A673 (cell line): ENCODE data around the gene SSTR1. TPM values are rescaled to one million over a fixed set of nuclear protein-coding genes. Genes with fewer than 3 reads are reported as not detected.
"Not testable (repeated sequence)": the region's sequence is repeated elsewhere in the genome, so short reads cannot be mapped to it uniquely, and the experiment has no call there.

Experiments
- BruUV-seq: library from RNA; stranded (reverse); fragments of 400-500 nt; replicated peaks from 2 replicates; lab custom pipeline; 2021; lab: Mats Ljungman, UMichigan
- CTCF ChIA-PET: fragments of 300-600 bp; sonication (Branson Sonifier 250); formaldehyde crosslinking; loops from one replicate; lab custom pipeline; 2022; ENCODE audit warnings: antibody characterized with exemption; lab: Charles Lee
- POLR2A ChIA-PET: fragments of 300-600 bp; sonication (Branson Sonifier 250); formaldehyde crosslinking; loops from one replicate; lab custom pipeline; 2022; ENCODE audit warnings: antibody characterized with exemption; ENCODE audit not compliant: low non-redundant PET; lab: Charles Lee
- DNase-seq: peaks from one replicate; pipeline ENCODE4 v3.0.0-alpha.2; 2015; ENCODE audit warnings: low spot score
- H3K27ac ChIP-seq: fragments of 200-600 bp; sonication (generic); 2 replicates; pipeline ENCODE4 v1.5.1; 2016; ENCODE audit warnings: mixed run types, low read depth, mild to moderate bottlenecking, mixed read lengths, antibody characterized with exemption, low read length; ENCODE audit not compliant: poor library complexity, severe bottlenecking
- H3K27me3 ChIP-seq: fragments of 200-600 bp; sonication (generic); replicated peaks from 2 replicates; pipeline ENCODE4 v1.6.1; 2017; ENCODE audit warnings: mixed run types, low read depth, mild to moderate bottlenecking, mixed read lengths, antibody characterized with exemption, low read length; ENCODE audit not compliant: insufficient read depth, poor library complexity
- H3K36me3 ChIP-seq: fragments of 200-600 bp; sonication (generic); 2 replicates; pipeline ENCODE4 v1.6.1; 2016; ENCODE audit warnings: mixed run types, mild to moderate bottlenecking, mixed read lengths, antibody characterized with exemption, low read length; ENCODE audit not compliant: insufficient read depth, poor library complexity, severe bottlenecking
- H3K4me1 ChIP-seq: fragments of 200-600 bp; sonication (generic); 2 replicates; pipeline ENCODE4 v1.6.1; 2017; ENCODE audit warnings: mixed run types, mild to moderate bottlenecking, mixed read lengths, antibody characterized with exemption, low read length; ENCODE audit not compliant: insufficient read depth, poor library complexity, severe bottlenecking
- H3K4me3 ChIP-seq: fragments of 200-600 bp; sonication (generic); 2 replicates; pipeline ENCODE4 v1.5.1; 2016; ENCODE audit warnings: low read depth, mixed run types, mild to moderate bottlenecking, mixed read lengths, low read length; ENCODE audit not compliant: poor library complexity, severe bottlenecking
- H3K9me3 ChIP-seq: fragments of 200-600 bp; sonication (generic); 2 replicates; pipeline ENCODE4 v1.6.1; 2016; ENCODE audit warnings: mixed run types, low read depth, mild to moderate bottlenecking, mixed read lengths, antibody characterized with exemption, low read length; ENCODE audit not compliant: poor library complexity, severe bottlenecking
- EZH2 ChIP-seq: fragments of 200-600 bp; sonication (generic); IDR thresholded peaks from 2 replicates; pipeline ENCODE4 v1.6.1; 2017; ENCODE audit warnings: borderline replicate concordance, low read depth, mild to moderate bottlenecking, mixed read lengths, antibody characterized with exemption, low read length; ENCODE audit not compliant: poor library complexity, severe bottlenecking
- intact Hi-C: fragments of 100-400 bp; cut with micrococcal nuclease; formaldehyde crosslinking; loops from one replicate; pipeline ENCODE4 v1.10.0; 2022; ENCODE audit not compliant: unreplicated experiment
- total RNA-seq: library from RNA; stranded (reverse); gene quantifications from 2 replicates; pipeline ENCODE4 v1.2.3, GENCODE V29; 2021
- TF ChIP-seq, protein P1 (sequence below): fragments of 300-800, 200-600 bp; sonication (generic); conservative IDR thresholded peaks from 2 replicates; pipeline ENCODE4 v1.5.1; 2017; ENCODE audit warnings: low read depth, mild to moderate bottlenecking, antibody characterized with exemption, low read length, moderate library complexity, mixed read lengths

The SSTR1 gene
- total RNA-seq, 1 experiment from 2014 or later, result 3.8 TPM

DNA sequence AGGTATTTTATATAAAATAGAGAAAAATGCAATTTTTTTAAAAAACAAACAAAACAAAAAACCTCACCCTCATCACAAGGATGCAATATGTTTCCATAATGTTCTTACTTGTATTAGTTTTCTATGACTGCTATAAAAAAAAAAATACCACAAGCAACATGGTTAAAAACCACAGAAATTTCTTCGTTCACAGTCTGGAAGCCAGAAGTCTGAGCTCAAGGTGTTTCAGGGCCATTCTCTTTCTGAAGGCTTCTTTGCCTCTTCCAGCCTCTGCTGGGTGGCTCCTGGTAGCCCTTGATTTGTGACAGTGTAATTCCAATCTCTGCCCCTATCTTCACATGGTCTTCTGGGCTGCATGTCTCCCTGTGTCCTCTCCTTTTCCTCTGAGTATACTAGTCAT, 21.5 kb upstream of the SSTR1 start:
- CTCF ChIA-PET, result no interaction called here
- H3K4me1 ChIP-seq, result no peaks in the 10 kb centered on the region
- no peaks in the 10 kb centered on the region for H3K9me3 ChIP-seq
- no peaks in the 10 kb centered on the region for H3K36me3 ChIP-seq
- H3K4me3 ChIP-seq, result no peak overlapping the region
- TF ChIP-seq, protein P1, sequence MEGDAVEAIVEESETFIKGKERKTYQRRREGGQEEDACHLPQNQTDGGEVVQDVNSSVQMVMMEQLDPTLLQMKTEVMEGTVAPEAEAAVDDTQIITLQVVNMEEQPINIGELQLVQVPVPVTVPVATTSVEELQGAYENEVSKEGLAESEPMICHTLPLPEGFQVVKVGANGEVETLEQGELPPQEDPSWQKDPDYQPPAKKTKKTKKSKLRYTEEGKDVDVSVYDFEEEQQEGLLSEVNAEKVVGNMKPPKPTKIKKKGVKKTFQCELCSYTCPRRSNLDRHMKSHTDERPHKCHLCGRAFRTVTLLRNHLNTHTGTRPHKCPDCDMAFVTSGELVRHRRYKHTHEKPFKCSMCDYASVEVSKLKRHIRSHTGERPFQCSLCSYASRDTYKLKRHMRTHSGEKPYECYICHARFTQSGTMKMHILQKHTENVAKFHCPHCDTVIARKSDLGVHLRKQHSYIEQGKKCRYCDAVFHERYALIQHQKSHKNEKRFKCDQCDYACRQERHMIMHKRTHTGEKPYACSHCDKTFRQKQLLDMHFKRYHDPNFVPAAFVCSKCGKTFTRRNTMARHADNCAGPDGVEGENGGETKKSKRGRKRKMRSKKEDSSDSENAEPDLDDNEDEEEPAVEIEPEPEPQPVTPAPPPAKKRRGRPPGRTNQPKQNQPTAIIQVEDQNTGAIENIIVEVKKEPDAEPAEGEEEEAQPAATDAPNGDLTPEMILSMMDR, result no peak
- no peak for TF ChIP-seq EZH2
- POLR2A ChIA-PET, result no interaction called here
- no peak overlapping the region for H3K27ac ChIP-seq
- H3K27me3 ChIP-seq, result no peaks in the 10 kb centered on the region
- intact Hi-C loops, result no loop called here
- no peak for DNase-seq
- BruUV-seq, result no TSS peak

DNA sequence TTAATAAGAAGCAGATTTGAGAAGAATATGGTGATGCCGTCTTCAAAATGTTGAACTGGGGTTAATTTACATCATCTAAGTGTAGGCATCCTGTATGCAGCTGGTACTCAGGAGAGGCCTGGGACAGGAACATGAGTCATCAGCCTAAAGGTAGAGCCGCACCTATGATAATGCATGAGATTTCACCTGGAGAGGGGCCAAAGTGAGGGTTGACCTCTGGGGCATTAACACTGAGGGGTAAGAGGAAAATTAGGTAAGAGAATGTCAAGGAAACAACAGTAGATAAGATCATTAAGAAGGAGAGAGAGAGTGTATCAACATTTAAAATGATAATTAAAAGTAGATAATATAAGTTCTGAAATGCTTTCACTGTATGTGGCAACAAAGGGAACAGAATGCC, 20.2 kb upstream of the SSTR1 start:
- no peaks in the 10 kb centered on the region for H3K27me3 ChIP-seq
- intact Hi-C loops, result no loop called here
- no peak overlapping the region for H3K27ac ChIP-seq
- BruUV-seq, result no TSS peak
- no peak for DNase-seq
- POLR2A ChIA-PET, result interaction anchor here (0.6 kb wide), 1 partner anchor 80 kb away, joined by 3 read pairs; no protein-coding TSS in a partner anchor
- no peaks in the 10 kb centered on the region for H3K4me1 ChIP-seq
- no peaks in the 10 kb centered on the region for H3K9me3 ChIP-seq
- no peaks in the 10 kb centered on the region for H3K36me3 ChIP-seq
- no peak overlapping the region for H3K4me3 ChIP-seq
- no peak for TF ChIP-seq EZH2
- TF ChIP-seq, protein P1, result no peak
- CTCF ChIA-PET, result no interaction called here

DNA sequence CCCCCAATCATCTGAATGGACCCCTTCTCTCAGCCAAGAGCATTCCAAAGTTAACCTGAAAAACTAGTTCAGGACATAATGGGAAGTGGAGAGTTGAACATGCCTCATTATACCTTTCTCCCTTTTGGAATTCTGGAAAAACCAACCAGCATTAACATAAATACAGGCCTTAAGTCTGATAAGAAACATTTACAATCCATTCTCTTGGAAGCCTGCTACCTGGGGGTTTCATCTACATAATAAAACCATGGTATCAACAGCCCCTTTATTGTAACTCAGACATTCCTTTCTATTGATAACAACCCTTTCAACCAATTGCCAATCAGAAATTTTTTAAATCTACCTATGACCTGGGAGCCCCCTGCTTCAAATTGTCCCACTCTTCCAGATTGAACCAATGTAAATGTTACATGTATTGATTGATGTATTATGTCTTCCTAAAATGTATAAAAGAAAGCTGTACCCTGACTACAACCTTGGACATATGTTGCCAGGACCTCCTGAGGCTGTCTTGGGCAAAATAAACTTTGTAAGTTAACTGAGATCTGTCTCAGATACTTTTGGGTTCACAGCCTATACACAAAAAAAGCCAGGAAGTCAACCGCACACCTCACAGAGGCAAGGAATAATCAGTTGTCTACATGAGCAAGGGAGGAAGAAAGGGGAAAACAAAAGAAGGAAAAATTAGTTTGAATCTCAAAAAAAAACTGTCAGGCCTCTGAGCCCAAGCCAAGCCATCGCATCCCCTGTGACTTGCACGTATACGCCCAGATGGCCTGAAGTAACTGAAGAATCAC, 17.6 kb upstream of the SSTR1 start:
- CTCF ChIA-PET, result no interaction called here
- no TSS peak for BruUV-seq
- intact Hi-C loops, result no loop called here
- no peak for TF ChIP-seq EZH2
- TF ChIP-seq, protein P1, result no peak
- no peaks in the 10 kb centered on the region for H3K9me3 ChIP-seq
- no peak overlapping the region for H3K4me3 ChIP-seq
- no peak for DNase-seq
- no peaks in the 10 kb centered on the region for H3K36me3 ChIP-seq
- H3K27ac ChIP-seq, result no peak overlapping the region
- no peaks in the 10 kb centered on the region for H3K27me3 ChIP-seq
- POLR2A ChIA-PET, result no interaction called here
- no peaks in the 10 kb centered on the region for H3K4me1 ChIP-seq

DNA sequence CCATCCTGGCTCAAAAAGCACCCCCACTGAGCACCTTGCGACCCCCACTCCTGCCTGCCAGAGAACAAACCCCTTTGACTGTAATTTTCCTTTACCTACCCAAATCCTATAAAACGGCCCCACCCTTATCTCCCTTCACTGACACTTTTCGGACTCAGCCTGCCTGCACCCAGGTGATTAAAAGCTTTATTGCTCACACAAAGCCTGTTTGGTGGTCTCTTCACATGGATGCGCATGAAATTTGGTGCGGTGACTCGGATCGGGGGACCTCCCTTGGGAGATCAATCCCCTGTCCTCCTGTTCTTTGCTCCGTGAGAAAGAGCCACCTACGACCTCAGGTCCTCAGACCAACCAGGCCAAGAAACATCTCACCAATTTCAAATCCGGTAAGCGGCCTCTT, 16.9 kb upstream of the SSTR1 start:
- H3K4me1 ChIP-seq, H3K27me3 ChIP-seq, CTCF ChIA-PET, H3K27ac ChIP-seq, BruUV-seq, H3K9me3 ChIP-seq, DNase-seq, H3K36me3 ChIP-seq, POLR2A ChIA-PET, H3K4me3 ChIP-seq, intact Hi-C loops: not testable (repeated sequence)

DNA sequence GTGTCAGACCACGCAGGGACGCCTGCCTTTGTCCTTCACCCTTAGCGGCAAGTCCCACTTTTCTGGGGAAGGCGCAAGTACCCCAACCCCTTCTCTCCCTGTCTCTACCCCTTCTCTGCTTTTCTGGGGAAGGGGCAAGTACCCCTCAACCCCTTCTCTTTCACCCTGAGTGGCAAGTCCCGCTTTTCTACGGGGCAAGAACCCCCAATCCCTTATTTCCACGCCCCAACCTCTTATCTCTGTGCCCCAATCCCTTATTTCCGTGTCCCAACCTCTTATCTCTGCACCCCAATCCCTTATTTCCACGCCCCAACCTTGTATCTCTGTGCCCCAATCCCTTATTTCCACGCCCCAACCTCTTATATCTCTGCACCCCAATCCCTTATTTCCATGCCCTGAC, 16.2 kb upstream of the SSTR1 start:
- H3K27me3 ChIP-seq, H3K27ac ChIP-seq, H3K9me3 ChIP-seq, POLR2A ChIA-PET, BruUV-seq, H3K36me3 ChIP-seq, DNase-seq, intact Hi-C loops, H3K4me1 ChIP-seq, H3K4me3 ChIP-seq, CTCF ChIA-PET: not testable (repeated sequence)
